Activated T-cell treated with anti-CD3 and anti-CD28 coated beads for 48 hours (primary cell): ENCODE measurements around the gene ARMC9.

Experiments
- DNase-seq: peaks from one replicate; pipeline ENCODE4 v3.0.0-alpha.2; 2020; ENCODE audit warnings: low read depth

The ARMC9 gene

GRCh38 chr2:231315896-231316295, 117.5 kb downstream of the ARMC9 start:
- DNase-seq, result no peak

GRCh38 chr2:231317579-231317978, 119.1 kb downstream of the ARMC9 start:
- DNase-seq, result no peak

- DNase-seq, result no peak
Measured at GRCh38 chr2:231318436-231318835, 120.0 kb downstream of the ARMC9 start.

GRCh38 chr2:231318954-231319353, 120.5 kb downstream of the ARMC9 start:
- no peak for DNase-seq

- DNase-seq, result no peak
Measured at GRCh38 chr2:231319867-231320266, 121.4 kb downstream of the ARMC9 start.

- no peak for DNase-seq
Measured at GRCh38 chr2:231321021-231321420, 122.6 kb downstream of the ARMC9 start.

- no peak for DNase-seq
Measured at GRCh38 chr2:231321556-231322334, 123.3 kb downstream of the ARMC9 start.

- DNase-seq, result no peak
Measured at GRCh38 chr2:231323316-231323715, 124.9 kb downstream of the ARMC9 start.

- DNase-seq, result no peak
Measured at GRCh38 chr2:231325826-231326225, 127.4 kb downstream of the ARMC9 start.

- no peak for DNase-seq
Measured at GRCh38 chr2:231326404-231326803, 128.0 kb downstream of the ARMC9 start.

GRCh38 chr2:231330311-231330710, 131.9 kb downstream of the ARMC9 start:
- DNase-seq, result no peak

- no peak for DNase-seq
Measured at GRCh38 chr2:231331533-231331932, 133.1 kb downstream of the ARMC9 start.

GRCh38 chr2:231332388-231332787, 134.0 kb downstream of the ARMC9 start:
- DNase-seq, result no peak

- DNase-seq, result no peak
Measured at GRCh38 chr2:231332872-231333500, 134.6 kb downstream of the ARMC9 start.

GRCh38 chr2:231334179-231334930, 135.9 kb downstream of the ARMC9 start:
- no peak for DNase-seq

- no peak for DNase-seq
Measured at GRCh38 chr2:231334981-231335380, 136.6 kb downstream of the ARMC9 start.

GRCh38 chr2:231335591-231335990, 137.2 kb downstream of the ARMC9 start:
- no peak for DNase-seq

- DNase-seq, result no peak
Measured at GRCh38 chr2:231336236-231336635, 137.8 kb downstream of the ARMC9 start.

GRCh38 chr2:231336700-231337099, 138.3 kb downstream of the ARMC9 start:
- DNase-seq, result no peak

GRCh38 chr2:231337807-231338759, 139.7 kb downstream of the ARMC9 start:
- no peak for DNase-seq

- no peak for DNase-seq
Measured at GRCh38 chr2:231339316-231339715, 140.9 kb downstream of the ARMC9 start.

- no peak for DNase-seq
Measured at GRCh38 chr2:231341100-231341499, 142.7 kb downstream of the ARMC9 start.
